HepG2 (cell line): ENCODE measurements around the gene HNRNPAB. TPM values are rescaled to one million over a fixed set of nuclear protein-coding genes. Genes with fewer than 3 reads are reported as not detected.
A peak's percentile ranks its signal among the peaks of the same experiment; 100 is the strongest.

ENCODE experiments used
- ATAC-seq: fragments of 200-7000 bp; cut with Tn5 transposase; 3 replicates; pipeline ENCODE4 v1.9.1; 2020; ENCODE audit warnings: mild to moderate bottlenecking, moderate library complexity
- BruUV-seq: library from RNA; stranded (reverse); fragments of 400-500 nt; replicated peaks from 2 replicates; lab custom pipeline; 2021; lab: Mats Ljungman, UMichigan
- CTCF ChIA-PET: fragments of 300-600 bp; formaldehyde crosslinking; extraction: SDS; loops from one replicate; lab custom pipeline; 2021; ENCODE audit warnings: low total read pairs, inconsistent platforms, low intra/inter-chr PET ratio; lab: Yijun Ruan, JAX
- POLR2A ChIA-PET: fragments of 350-600 bp; sonication (Branson Sonifier 250); formaldehyde crosslinking; loops from one replicate; lab custom pipeline; 2020; ENCODE audit warnings: antibody characterized with exemption, inconsistent platforms; lab: Yijun Ruan, JAX
- DNase-seq: peaks from one replicate; pipeline ENCODE4 v3.0.0-alpha.2; 2015; ENCODE audit warnings: low spot score
- FAIRE-seq: peaks from 3 replicates; lab custom pipeline; 2011; peaks lifted over from hg19 to GRCh38; lab: Jason Lieb, UNC
- H2AFZ ChIP-seq: one replicate; pipeline ENCODE4 v1.6.1; 2011; ENCODE audit warnings: low read length, inconsistent platforms
- H3K27ac ChIP-seq: fragments of 300-600 bp; 3 replicates; pipeline ENCODE4 v1.8.0; 2011; ENCODE audit warnings: mixed run types, mild to moderate bottlenecking, mixed read lengths, low read length, inconsistent platforms; ENCODE audit not compliant: insufficient read depth; ENCODE audit errors: extremely low read length
- H3K27me3 ChIP-seq, 2 experiments: fragments of 200-600 bp in 1 of 2; 2 replicates in 1 of 2; 3 replicates in 1 of 2; pipeline versions ENCODE4 v1.6.0 to v1.8.0; 2011; ENCODE audit warnings: low read length in 2 of 2, mild to moderate bottlenecking in 2 of 2, moderate library complexity in 2 of 2, inconsistent platforms in 1 of 2; ENCODE audit not compliant: insufficient read depth in 2 of 2, control insufficient read depth in 1 of 2
- H3K36me3 ChIP-seq, 2 experiments: fragments of 200-600 bp in 1 of 2; replicated peaks in 1 of 2; 2 replicates in 1 of 2; 3 replicates in 1 of 2; pipeline versions ENCODE4 v1.5.1 to v1.8.0; 2011; ENCODE audit warnings: low read length in 2 of 2, inconsistent platforms in 1 of 2; ENCODE audit not compliant: insufficient read depth in 2 of 2, control insufficient read depth in 1 of 2
- H3K4me1 ChIP-seq: 2 replicates; pipeline ENCODE4 v1.5.1; 2012; ENCODE audit warnings: low read length, inconsistent platforms; ENCODE audit not compliant: insufficient read depth
- H3K4me2 ChIP-seq: 2 replicates; pipeline ENCODE4 v1.6.0; 2011; ENCODE audit warnings: low read depth, low read length, inconsistent platforms
- H3K4me3 ChIP-seq, 3 experiments: fragments of 200-600 bp in 1 of 3; sonication (generic), shearing (Covaris generic) in 1 of 3; replicated peaks in 1 of 3; 2 replicates each; pipeline ENCODE4 v1.5.1; 2011 to 2016; ENCODE audit warnings: low read length in 3 of 3, inconsistent platforms in 2 of 3, low read depth in 2 of 3, mild to moderate bottlenecking in 2 of 3, control low read depth in 1 of 3, mixed read lengths in 1 of 3; ENCODE audit not compliant: insufficient read depth in 1 of 3
- H3K79me2 ChIP-seq: one replicate; pipeline ENCODE4 v1.6.1; 2011; ENCODE audit warnings: low read length, inconsistent platforms; ENCODE audit not compliant: insufficient read depth
- H3K9ac ChIP-seq: 2 replicates; pipeline ENCODE4 v1.6.0; 2011; ENCODE audit warnings: mild to moderate bottlenecking, low read depth, low read length, inconsistent platforms; ENCODE audit not compliant: insufficient read depth
- H3K9me3 ChIP-seq: 2 replicates; pipeline ENCODE4 v1.5.1; 2012; ENCODE audit warnings: mild to moderate bottlenecking, low read length
- H4K20me1 ChIP-seq: 2 replicates; pipeline ENCODE4 v1.6.0; 2011; ENCODE audit warnings: inconsistent platforms, mild to moderate bottlenecking, low read length, moderate library complexity; ENCODE audit not compliant: insufficient read depth
- CAMTA2 ChIP-seq: sonication (generic); formaldehyde crosslinking; IDR thresholded peaks from 2 replicates; pipeline ENCODE4 v1.4.0; 2020; ENCODE audit warnings: mild to moderate bottlenecking, missing genetic modification reagents, borderline replicate concordance
- CEBPB ChIP-seq: IDR thresholded peaks from 2 replicates; pipeline ENCODE4 v1.6.1; 2011; ENCODE audit warnings: low read depth, low read length, improper control_type of control experiment, borderline replicate concordance
- CEBPG ChIP-seq: IDR thresholded peaks from 2 replicates; pipeline ENCODE4 v1.6.1; 2016
- GATAD2A ChIP-seq: IDR thresholded peaks from 2 replicates; pipeline ENCODE4 v1.6.1; 2016
- HNF4A ChIP-seq: sonication (generic); formaldehyde crosslinking; IDR thresholded peaks from 2 replicates; pipeline ENCODE4 v1.4.0; 2020; ENCODE audit warnings: missing genetic modification reagents
- MAZ ChIP-seq, 2 experiments: sonication (generic) in 1 of 2; formaldehyde crosslinking in 1 of 2; IDR thresholded peaks; 2 replicates each; pipeline versions ENCODE4 v1.5.0 to v1.6.1; 2012 to 2020; ENCODE audit warnings: low read depth in 2 of 2, mild to moderate bottlenecking in 2 of 2, borderline replicate concordance in 1 of 2, improper control_type of control experiment in 1 of 2, low read length in 1 of 2, missing genetic modification reagents in 1 of 2, moderate library complexity in 1 of 2
- SMAD9 ChIP-seq: sonication (generic); formaldehyde crosslinking; IDR thresholded peaks from 2 replicates; pipeline ENCODE4 v1.5.1; 2020; ENCODE audit warnings: mild to moderate bottlenecking, missing genetic modification reagents
- ZC3H13 ChIP-seq: sonication (generic); formaldehyde crosslinking; IDR thresholded peaks from 2 replicates; pipeline ENCODE4 v1.8.1; 2023; ENCODE audit warnings: mild to moderate bottlenecking, missing genetic modification reagents, moderate library complexity
- ZEB1 ChIP-seq: IDR thresholded peaks from 2 replicates; pipeline ENCODE4 v1.6.1; 2012; ENCODE audit warnings: mild to moderate bottlenecking, low read depth, inconsistent platforms; ENCODE audit not compliant: insufficient replicate concordance
- ZNF143 ChIP-seq: sonication (generic); formaldehyde crosslinking; IDR thresholded peaks from 2 replicates; pipeline ENCODE4 v1.4.0; 2020; ENCODE audit warnings: missing genetic modification reagents
- WGBS: methylation state at CpG from one replicate; pipeline ENCODE4 v1.1.6; 2017; ENCODE audit warnings: low lambda C conversion rate; 5-methylcytosine and 5-hydroxymethylcytosine counted together
- in situ Hi-C: cut with HindIII; loops from 2 replicates; pipeline ENCODE4 v1.10.0; 2017; ENCODE audit warnings: low pct_unique_long_range_greater_than_20kb; ENCODE audit not compliant: extremely low pct_ligation_motif_present
- intact Hi-C: fragments of 100-400 bp; cut with micrococcal nuclease; formaldehyde crosslinking; loops from one replicate; pipeline ENCODE4 v1.10.0; 2022; ENCODE audit not compliant: unreplicated experiment
- polyA plus RNA-seq, 8 experiments: library from polyadenylated mRNA; depleted of rRNA in 3 of 8; stranded (reverse) in 7 of 8; unstranded in 1 of 8; fragments of >200 nt; fragmentation: Illumina TruSeq in 4 of 8; extraction: Trizol in 4 of 8; gene quantifications; 2 replicates each; pipeline versions ENCODE4 v1.2.1 to v1.2.3, GENCODE V29; 2011 to 2016; ENCODE audit warnings: low read depth in 4 of 8, missing spikeins in 1 of 8, mixed read lengths in 1 of 8; ENCODE audit not compliant: insufficient read depth in 1 of 8
- total RNA-seq, 5 experiments: library from RNA; depleted of rRNA; stranded (reverse); fragments of >200 nt; fragmentation: Illumina TruSeq; extraction: Trizol; gene quantifications; 2 replicates each; pipeline ENCODE4 v1.2.3, GENCODE V29; 2016; ENCODE audit warnings: low read depth in 1 of 5
- TF ChIP-seq, protein P1 (sequence below): sonication (generic); formaldehyde crosslinking; IDR thresholded peaks from 2 replicates; pipeline ENCODE4 v1.8.1; 2023; ENCODE audit warnings: missing genetic modification reagents, inconsistent platforms, borderline replicate concordance
- TF ChIP-seq, protein P2 (sequence below): sonication (generic); formaldehyde crosslinking; IDR thresholded peaks from 2 replicates; pipeline ENCODE4 v1.4.0; 2020; ENCODE audit warnings: missing genetic modification reagents
- TF ChIP-seq, protein P3 (sequence below): sonication (generic); formaldehyde crosslinking; IDR thresholded peaks from 2 replicates; pipeline ENCODE4 v1.8.1; 2023; ENCODE audit warnings: mild to moderate bottlenecking, missing genetic modification reagents
- TF ChIP-seq, protein P4 (sequence below), 2 experiments: fragments of 450-650 bp in 1 of 2; sonication (generic) in 1 of 2; formaldehyde crosslinking; IDR thresholded peaks; 2 replicates each; pipeline versions ENCODE4 v1.5.0 to v1.8.0; 2020 to 2022; ENCODE audit warnings: mild to moderate bottlenecking in 1 of 2, missing genetic modification reagents in 1 of 2

Gene HNRNPAB
- total and polyA plus RNA-seq, 2 of the 13 experiments (the other 11 are each of a cell fraction or from before 2014, with no cell fraction given), result 62.6 to 111 TPM

DNA sequence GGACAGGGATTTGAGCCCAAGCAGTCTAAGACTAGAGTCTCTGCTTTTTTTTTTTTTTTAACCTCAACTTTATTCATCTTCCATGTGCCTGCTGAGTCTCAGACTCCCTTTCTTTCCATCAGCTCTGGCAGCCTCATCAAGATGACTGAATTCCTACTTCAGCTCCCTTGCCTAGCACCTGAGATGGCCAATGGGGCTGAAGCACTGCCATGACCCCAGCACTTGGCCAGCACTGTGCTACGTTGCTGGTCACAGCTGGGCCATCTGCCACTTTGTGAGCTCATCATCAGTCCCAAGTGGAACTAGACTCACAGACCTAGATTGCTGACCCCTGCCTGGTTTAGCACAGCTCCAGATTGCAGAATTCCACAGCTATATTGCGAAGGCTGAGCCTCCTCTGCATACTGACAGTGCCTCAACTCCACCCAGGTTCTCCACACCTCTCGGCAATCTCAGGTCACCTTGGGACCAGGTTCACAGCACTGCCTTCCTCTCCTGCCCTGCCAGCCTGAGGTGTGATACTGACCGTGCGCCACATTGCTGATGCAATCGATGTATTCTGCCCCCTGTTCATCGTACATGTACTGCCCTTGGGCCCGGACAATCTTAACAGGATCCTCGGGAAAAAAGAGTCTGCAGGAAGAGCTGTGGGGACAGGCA, 26.7 kb downstream of the HNRNPAB start:
- ChIA-PET POLR2A (interaction anchor here (0.7 to 3.1 kb wide), 8 partner anchors 15 to 77 kb away, joined by 3 to 12 read pairs (median 5); partner anchors contain the start of genes HNRNPAB and NHP2), CTCF (no interaction called here)
- Histone ChIP-seq H3K27me3 (no peaks in the 10 kb centered on the region), H3K9ac (peak overlapping the region; percentile 83), H2AFZ (no peak overlapping the region), H3K4me1 (peaks cover 49% of the 10 kb centered on the region), H4K20me1 (no peaks in the 10 kb centered on the region), H3K79me2 (peaks cover 20% of the 10 kb centered on the region), H3K27ac (peak overlapping the region; percentile 67), H3K4me3 (peak overlapping the region; percentile 69 to 93 (median 87); a peak in 5 of 6 replicates), H3K36me3 (peaks cover 13 to 25% of the 10 kb centered on the region in 2 experiments; a peak in 4 of 5 replicates), H3K4me2 (peak overlapping the region; percentile 80), H3K9me3 (no peaks in the 10 kb centered on the region)
- FAIRE-seq, result peak; percentile 63
- in situ Hi-C loops (no loop called here), intact Hi-C loops (no loop called here)
- peak; percentile 5; the same call in 1 of the 3 replicates for ATAC-seq
- 29% methylated on average over 8 of the region's 9 CpGs for WGBS
- TSS peak; percentile 40 for BruUV-seq
- no peak for DNase-seq
- peak; percentile 62; the same call in 1 of the 2 replicates for TF ChIP-seq ZC3H13 (CRISPR knock-in tag)
- TF ChIP-seq CAMTA2 (CRISPR knock-in tag), result no peak
- TF ChIP-seq, protein P1, sequence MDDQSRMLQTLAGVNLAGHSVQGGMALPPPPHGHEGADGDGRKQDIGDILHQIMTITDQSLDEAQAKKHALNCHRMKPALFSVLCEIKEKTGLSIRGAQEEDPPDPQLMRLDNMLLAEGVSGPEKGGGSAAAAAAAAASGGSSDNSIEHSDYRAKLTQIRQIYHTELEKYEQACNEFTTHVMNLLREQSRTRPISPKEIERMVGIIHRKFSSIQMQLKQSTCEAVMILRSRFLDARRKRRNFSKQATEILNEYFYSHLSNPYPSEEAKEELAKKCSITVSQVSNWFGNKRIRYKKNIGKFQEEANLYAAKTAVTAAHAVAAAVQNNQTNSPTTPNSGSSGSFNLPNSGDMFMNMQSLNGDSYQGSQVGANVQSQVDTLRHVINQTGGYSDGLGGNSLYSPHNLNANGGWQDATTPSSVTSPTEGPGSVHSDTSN (CRISPR knock-in tag), result no peak
- peak; percentile 88 for TF ChIP-seq CEBPG (CRISPR knock-in tag)
- TF ChIP-seq, protein P2, sequence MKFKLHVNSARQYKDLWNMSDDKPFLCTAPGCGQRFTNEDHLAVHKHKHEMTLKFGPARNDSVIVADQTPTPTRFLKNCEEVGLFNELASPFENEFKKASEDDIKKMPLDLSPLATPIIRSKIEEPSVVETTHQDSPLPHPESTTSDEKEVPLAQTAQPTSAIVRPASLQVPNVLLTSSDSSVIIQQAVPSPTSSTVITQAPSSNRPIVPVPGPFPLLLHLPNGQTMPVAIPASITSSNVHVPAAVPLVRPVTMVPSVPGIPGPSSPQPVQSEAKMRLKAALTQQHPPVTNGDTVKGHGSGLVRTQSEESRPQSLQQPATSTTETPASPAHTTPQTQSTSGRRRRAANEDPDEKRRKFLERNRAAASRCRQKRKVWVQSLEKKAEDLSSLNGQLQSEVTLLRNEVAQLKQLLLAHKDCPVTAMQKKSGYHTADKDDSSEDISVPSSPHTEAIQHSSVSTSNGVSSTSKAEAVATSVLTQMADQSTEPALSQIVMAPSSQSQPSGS (CRISPR knock-in tag), result 0 out of 2 replicates have a peak, but pooled peaks have one; percentile 35
- TF ChIP-seq SMAD9 (CRISPR knock-in tag), result no peak
- TF ChIP-seq, protein P3, sequence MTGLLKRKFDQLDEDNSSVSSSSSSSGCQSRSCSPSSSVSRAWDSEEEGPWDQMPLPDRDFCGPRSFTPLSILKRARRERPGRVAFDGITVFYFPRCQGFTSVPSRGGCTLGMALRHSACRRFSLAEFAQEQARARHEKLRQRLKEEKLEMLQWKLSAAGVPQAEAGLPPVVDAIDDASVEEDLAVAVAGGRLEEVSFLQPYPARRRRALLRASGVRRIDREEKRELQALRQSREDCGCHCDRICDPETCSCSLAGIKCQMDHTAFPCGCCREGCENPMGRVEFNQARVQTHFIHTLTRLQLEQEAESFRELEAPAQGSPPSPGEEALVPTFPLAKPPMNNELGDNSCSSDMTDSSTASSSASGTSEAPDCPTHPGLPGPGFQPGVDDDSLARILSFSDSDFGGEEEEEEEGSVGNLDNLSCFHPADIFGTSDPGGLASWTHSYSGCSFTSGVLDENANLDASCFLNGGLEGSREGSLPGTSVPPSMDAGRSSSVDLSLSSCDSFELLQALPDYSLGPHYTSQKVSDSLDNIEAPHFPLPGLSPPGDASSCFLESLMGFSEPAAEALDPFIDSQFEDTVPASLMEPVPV (CRISPR knock-in tag), result no peak
- no peak for TF ChIP-seq ZEB1
- TF ChIP-seq, protein P4, sequence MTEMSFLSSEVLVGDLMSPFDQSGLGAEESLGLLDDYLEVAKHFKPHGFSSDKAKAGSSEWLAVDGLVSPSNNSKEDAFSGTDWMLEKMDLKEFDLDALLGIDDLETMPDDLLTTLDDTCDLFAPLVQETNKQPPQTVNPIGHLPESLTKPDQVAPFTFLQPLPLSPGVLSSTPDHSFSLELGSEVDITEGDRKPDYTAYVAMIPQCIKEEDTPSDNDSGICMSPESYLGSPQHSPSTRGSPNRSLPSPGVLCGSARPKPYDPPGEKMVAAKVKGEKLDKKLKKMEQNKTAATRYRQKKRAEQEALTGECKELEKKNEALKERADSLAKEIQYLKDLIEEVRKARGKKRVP (CRISPR knock-in tag; IDR thresholded peaks at IDR 0.05), result peak; percentile 57 to 96; a peak in 3 of 4 replicates
- no peak for TF ChIP-seq MAZ (IDR thresholded peaks at IDR 0.05; ENCODE audit: borderline replicate concordance, low read depth, low read length)
- TF ChIP-seq MAZ (CRISPR knock-in tag; IDR thresholded peaks at IDR 0.05; ENCODE audit: low read depth), result 0 out of 2 replicates have a peak, but pooled peaks have one; percentile 31
- TF ChIP-seq ZNF143 (CRISPR knock-in tag), result no peak
- TF ChIP-seq HNF4A (CRISPR knock-in tag), result peak; percentile 55
- 0 out of 2 replicates have a peak, but pooled peaks have one; percentile 20 for TF ChIP-seq GATAD2A
- TF ChIP-seq CEBPB, result peak; percentile 47; the same call in 1 of the 2 replicates
